GM18526 (cell line): Measurements from ENCODE around the gene RAB35.

Experiments used
- POLR2A ChIP-seq: IDR thresholded peaks from 3 replicates; pipeline ENCODE4 v1.6.1; 2011; ENCODE audit not compliant: insufficient read length; ENCODE audit errors: extremely low read depth

Gene RAB35

DNA sequence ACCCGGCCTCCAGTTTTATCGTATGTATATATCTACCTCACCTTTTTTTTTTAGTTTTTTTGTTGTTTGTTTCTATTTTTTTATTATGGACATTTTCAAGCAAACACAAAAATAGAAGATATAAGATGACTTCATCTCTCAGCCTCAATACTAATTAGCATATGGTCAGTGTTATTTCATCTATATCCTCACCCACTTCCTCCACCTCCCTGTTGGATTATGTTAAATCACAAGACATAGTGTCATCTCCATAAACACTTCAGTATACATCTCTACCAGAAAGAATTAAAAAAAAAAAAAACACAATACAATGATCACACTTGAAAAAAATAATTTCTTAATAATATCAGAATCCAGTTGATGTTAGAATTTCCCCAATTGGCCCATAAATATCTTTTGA lies 34.9 kb downstream of the RAB35 start:
- no peak for TF ChIP-seq POLR2A

DNA sequence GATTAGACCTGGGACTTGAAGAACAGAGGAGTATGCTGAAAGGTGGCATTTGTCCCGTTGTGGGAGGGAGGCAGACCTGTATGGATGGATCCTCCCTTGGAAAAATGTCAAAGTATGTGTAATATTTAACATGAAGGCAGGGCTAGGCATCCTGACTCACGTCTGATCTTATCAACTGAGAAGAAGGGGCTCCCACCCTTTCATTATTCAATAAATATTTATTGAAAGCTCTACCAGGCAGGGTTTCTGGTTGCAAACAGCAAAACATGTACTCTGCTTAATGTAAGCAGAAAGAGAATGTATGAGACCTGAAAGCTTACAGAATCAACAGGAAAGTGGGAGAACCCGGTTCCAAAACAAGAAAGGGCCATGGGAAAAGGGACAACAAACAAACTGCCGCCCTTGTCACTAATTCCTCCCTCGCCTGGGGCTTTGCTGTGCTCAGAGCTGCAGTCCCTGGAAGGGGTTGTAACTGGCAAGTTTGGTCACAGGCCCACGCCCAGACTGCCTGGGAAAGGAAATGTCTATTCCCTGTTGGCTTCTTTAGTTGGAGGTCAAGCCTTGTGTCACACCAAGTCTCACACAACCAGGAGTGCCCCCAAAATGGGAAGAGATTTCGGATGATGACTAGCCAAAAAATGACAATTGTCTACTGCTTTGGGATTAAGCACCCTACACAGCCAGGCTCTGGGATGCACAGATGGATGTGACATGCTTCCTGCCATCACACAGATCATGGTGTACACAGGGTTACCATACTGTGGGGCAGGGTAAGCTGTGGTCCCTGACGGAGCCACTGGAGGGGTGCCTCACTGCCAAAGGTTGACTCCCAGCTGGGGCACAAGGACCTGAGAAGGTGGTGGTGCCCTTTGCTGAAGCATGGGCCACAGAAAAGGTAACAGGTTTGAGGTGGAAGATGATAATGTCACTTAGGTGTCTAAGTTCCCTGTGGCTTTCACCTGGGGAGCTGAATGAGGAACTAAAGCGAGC lies 36.8 kb downstream of the RAB35 start:
- no peak for TF ChIP-seq POLR2A

DNA sequence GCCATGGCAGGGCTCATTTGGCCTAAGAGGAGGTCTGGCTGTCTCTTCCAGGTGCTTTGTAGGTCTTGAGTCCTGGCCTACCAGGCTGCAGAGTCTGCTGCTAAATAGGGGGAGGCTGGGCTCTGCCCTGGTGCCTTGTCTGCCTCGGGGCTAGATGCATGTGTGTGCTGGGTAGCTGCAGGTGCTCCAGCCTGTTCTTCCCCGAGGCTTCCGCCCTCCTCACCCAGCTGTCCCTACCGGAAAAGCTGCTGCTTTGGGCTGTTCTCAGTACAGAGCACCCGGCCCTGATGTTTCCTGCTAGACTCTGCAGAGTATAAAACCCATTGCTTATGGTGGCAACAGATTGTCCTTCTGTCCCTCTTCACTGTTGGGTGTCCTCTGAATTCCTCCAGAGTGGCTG lies 37.7 kb downstream of the RAB35 start:
- TF ChIP-seq POLR2A = no peak

DNA sequence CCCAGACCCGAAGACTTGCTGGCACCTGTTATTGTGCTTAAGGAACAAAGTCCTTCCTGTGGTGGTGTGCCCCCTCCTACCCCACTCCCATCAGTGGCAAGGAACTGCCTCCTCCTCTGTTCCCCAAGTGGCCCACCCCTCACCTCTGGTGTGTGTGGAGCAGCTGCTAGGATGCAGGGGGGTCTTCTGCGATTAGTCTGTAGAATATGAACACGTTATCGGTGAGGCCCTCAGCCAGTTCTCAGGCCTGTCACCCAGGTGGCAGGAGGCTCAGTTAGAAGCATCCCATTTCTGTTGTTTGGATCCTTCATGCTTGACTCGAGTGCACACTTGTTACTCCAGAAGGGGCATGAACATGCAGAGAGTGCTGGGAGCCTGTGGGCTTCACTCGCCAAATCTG lies 39.3 kb downstream of the RAB35 start:
- no peak for TF ChIP-seq POLR2A

DNA sequence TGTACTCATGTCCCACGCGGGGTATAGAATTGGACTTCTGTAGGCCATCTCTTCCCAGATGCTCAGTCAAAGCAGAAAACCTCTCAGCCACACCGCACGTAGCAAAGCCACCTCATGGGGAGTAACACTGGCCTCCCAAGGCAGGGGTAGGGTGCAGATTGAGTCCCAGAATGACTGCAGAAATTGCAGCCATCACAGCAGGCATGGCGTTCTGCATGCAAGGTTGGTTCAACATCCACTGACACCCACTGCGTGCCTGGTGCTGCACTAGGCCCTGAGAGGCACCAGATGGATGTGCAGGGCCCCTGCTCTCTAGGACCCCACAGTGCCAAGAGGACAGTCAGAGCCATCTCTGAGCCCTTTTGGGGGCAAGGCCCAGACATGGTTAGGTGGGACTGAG lies 39.9 kb downstream of the RAB35 start:
- TF ChIP-seq POLR2A = no peak

DNA sequence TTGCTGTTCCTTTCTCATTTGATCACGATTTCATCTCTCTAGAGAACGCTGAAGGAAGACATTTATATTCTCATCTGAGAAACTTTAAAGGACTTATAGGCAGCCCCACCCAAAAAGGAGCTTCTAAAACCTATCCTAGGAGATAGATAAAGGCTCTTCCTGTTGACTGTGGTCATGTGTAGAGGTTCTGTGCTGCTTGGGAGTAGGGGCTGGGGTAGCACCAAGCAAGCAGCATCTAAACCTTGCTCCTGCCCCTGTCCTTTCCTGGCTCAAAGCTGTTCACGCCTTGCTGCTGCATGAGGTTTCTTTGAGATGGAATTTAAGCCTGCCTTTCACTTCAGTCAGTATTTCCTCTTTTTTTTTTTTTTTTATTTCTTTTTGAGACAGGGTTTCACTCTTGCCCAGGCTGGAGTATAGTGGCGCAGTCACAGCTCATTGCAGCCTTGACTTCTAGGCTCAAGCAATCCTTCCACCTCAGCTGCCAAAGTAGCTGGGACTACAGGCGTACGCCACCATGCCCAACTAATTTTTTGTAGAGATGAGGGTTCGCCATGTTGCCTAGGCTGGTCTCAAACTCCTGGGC lies 41.4 kb downstream of the RAB35 start:
- TF ChIP-seq POLR2A = no peak

DNA sequence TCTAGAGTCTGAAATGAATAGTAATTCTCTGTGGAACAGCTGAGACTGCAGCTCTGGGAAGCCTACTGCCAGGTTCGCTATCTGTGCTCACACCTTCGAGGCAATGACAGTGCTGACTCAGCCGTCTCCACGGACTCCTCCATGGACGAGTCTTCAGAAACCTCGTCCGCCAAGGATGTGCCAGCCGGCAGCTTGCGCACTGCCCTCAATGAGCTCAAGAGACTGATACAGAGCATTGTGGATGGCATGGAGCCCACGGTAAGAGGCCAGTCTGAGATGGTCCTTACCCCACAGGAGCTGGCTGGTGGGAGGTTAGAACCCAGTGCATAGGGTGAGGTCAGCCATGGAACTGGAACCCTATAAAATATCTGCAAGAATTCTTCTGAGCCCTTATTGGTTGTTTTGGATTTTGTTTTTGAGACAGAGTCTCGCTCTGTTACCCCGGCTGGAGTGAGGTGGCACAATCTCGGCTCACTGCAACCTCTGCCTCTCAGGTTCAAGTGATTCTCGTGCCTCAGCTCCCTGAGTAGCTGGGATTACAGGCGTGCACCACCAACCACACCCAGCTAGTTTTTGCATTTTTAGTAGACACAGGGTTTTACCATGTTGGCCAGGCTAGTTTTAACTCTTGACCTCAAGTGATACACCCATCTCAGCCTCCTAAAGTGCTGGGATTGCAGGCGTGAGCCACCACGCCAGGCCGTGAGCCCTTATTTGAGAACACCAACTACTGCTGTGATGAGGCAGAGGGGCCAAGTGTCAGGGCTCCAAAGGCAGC lies 43.9 kb downstream of the RAB35 start:
- no peak for TF ChIP-seq POLR2A

DNA sequence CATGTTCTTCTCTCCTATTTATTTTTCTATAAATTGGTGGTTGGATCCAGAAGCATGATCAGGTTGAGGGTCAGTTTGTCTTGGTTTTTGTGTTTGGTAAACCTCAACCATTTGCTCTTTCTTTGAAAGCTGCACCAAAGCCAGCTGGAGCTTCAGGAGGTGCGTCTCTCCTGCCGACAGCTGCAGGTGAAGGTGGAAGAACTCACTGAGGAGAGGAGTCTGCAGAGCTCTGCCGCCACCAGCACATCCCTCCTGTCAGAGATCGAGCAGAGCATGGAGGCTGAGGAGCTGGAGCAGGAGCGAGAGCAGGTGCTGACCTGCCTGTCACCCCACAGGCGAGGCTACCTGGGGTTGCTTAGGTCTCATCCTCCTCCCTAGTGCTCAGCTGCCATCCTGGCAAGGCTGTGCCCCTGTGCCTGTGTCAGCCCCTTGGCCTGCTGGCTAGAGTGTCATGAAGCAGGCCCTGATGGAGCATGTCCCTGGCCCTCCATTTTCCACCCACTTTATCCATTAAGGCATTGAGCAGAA lies 45.0 kb downstream of the RAB35 start:
- no peak for TF ChIP-seq POLR2A

DNA sequence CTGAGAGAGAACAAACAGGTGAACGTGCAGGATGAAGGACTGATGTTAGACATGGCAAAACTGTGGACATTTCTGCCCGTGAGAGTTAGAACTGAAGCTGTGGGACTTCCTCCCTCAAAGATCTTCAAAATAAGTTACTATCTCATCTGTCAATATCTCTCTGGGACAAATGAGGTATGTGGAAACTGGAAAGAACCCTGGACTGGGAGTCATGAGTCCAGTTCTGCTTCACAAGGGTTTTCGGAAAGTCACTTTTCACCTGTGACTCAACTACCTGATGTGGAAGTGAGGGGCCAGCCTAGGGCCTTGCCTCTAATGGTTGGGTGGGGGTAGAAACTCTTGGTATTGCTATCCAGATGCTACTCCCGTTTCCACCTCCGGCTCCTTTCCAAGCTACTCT lies 47.3 kb downstream of the RAB35 start:
- no peak for TF ChIP-seq POLR2A

DNA sequence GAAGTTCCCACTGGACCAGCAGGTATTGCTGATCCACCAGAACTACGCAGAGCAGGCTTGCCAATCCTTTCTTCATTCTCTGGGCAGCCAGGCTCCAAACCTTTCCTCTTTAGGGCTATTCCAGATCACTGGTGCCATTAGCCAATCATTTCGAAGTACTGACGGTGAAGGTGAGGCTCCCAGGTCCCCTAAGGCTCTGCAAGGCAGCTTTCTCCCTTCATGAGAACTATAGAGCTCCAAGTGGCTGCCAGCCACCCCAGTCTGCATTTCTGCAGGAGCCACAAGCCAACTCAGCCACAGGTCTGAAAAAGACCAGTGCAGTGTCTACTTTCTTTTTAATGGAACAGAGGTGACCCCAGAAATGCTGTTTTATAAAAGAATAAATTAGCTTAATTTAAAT lies 48.7 kb downstream of the RAB35 start:
- TF ChIP-seq POLR2A = no peak

DNA sequence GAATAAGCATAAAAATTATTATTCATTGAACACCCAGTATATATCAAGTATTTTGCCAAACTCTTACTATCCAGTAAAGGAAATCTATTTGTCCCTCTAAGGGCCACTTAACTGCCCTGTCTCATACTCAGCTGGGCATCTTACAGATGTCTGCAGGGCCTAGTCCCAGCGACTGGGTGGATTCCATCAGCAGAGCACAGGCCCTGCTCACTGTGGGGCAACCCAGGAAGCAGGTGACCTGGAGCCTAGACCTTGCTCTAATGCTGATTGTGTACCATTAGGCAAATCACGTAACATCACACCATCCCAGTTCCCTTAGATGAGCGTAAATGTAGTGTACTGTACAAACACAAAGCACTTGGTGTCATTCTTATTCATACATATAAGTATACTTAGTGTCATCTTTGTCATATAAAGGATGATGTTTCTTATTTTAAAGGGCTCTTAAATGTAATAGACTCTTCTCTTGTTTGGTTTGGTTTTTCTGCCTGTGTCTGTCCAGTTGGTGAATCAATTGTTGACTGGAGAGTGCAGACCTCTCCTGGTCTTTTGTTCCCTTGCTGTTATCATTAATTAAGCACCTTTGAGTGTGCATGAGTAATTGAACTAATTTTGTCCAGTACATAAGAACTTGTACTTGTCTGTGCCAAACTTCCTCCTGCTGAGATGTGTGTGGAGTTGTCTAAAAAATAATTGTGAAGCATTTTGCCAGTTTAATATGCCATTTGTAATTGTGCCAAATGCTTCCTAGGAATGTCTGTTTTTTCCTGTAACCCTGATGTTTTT lies 49.3 kb downstream of the RAB35 start:
- TF ChIP-seq POLR2A = no peak

DNA sequence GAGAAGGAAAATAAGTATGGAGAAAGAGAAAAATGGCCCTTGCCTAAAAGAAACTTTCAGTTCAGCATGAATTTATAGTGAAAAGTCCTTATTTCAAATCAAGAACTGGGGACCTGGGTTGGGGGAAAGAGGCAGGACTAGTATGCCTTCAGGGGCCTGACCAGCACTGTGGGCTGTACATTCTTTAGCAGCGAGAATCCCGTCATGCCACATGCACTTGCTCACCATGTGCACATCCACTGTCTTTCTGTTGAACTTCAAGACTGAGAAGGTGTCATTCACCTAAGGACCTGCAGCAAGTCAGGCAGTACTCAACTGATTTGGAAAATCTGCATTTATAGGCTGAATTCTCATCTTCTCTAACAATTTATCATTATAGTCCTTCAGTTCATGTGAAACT lies 50.2 kb downstream of the RAB35 start:
- no peak for TF ChIP-seq POLR2A

DNA sequence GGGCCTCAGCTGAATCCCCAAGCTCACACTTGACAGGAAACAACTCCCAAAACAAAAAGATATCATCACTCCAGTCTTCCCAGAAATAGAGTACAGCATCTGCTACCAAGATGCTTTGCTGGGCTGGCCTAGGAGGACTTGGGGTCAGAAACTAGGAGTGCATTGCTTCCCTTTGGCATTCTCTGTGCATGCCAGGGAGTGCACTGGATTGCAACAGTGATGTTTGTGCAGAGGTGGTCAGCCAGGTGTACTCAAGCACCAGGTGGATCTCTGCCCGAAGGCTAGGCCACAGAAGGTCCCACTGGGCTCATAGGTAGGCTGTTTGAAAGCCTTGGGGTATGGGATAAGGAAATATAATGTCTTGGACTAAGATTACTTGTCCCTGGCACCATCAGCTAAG lies 51.1 kb downstream of the RAB35 start:
- TF ChIP-seq POLR2A = no peak

DNA sequence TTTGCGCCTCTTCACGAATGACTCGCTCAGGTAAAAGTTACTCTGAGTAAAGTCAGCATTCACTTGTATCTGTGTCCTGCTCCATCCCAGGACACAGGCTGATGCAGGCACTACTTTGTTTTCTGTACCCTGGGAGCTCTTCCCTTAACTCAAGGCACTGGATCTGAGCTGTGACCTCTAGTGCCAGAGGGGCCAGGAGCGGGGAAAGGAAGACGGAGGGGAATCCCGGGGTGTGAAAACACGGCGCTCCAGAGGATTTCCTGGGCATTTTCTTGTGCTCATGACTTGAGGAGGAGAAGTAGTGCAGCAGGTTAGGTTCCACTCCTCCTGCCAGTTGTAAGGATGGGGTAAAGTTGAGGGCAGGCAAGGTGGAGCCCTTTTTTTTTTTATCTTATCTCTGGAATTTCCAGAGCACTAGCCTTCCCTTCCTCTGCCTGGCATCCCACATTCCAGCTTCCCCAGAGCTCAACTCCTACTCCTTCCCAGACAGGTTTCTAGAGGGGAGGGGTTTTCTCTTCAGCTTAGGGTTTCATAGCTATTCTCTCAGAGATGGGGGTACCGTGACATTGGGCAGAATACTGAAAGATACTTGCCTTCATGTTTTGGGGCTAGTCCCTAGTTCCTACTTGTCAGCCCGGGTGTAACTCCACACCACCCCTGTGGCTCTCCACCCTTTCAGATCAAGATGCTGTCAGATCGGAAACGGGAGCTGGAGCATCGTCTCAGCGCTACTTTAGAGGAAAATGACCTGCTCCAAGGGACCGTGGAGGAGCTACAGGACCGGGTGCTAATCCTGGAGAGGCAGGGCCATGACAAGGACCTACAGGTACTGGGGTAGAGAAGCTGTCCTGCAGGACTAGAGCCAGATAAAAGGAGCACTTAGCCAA lies 52.3 kb downstream of the RAB35 start:
- no peak for TF ChIP-seq POLR2A
